ENCODE data around the gene FAM181A.

DNA sequence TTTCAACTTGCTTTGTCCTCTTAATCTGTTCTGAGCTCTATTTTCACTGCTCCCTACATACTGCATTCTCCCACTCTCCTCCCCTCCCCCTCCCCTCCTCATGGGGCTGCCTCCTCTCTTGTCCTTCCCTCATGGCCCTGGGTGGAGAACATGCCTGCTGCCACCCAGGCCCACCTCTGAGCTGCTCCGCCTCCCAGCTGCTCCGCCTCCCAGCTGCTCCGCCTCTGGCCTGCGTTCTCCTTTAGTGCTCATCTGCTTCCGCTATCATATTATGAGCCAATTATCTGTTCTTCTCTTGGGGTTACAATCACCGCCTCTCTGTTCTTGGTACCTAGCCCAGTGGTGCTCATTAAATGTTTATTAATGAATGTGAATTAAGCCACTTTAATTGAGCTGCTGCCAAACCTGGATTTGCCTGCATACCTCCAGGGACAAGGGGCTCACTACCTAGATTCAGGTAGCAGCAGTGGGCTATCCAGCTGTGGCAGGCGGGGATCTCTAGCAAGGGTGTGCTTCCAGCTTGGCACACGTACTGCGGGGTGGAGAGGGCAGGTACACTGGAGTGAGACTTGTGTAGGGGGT is 32.0 kb upstream of the FAM181A start:
- TF ChIP-seq EP300 (IDR thresholded peaks at IDR 0.05) = no peak
- TF ChIP-seq, protein P1, sequence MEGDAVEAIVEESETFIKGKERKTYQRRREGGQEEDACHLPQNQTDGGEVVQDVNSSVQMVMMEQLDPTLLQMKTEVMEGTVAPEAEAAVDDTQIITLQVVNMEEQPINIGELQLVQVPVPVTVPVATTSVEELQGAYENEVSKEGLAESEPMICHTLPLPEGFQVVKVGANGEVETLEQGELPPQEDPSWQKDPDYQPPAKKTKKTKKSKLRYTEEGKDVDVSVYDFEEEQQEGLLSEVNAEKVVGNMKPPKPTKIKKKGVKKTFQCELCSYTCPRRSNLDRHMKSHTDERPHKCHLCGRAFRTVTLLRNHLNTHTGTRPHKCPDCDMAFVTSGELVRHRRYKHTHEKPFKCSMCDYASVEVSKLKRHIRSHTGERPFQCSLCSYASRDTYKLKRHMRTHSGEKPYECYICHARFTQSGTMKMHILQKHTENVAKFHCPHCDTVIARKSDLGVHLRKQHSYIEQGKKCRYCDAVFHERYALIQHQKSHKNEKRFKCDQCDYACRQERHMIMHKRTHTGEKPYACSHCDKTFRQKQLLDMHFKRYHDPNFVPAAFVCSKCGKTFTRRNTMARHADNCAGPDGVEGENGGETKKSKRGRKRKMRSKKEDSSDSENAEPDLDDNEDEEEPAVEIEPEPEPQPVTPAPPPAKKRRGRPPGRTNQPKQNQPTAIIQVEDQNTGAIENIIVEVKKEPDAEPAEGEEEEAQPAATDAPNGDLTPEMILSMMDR (IDR thresholded peaks at IDR 0.05) = no peak

Measured in stomach (tissue), 4 donors.